ENCODE data around the gene RPH3AL. TPM values are rescaled to one million over a fixed set of nuclear protein-coding genes. Genes with fewer than 3 reads are reported as not detected.

RPH3AL gene
- total RNA-seq, 4 donors from 2014 or later: 13.0 to 49.2 (median 26.9) TPM

DNA sequence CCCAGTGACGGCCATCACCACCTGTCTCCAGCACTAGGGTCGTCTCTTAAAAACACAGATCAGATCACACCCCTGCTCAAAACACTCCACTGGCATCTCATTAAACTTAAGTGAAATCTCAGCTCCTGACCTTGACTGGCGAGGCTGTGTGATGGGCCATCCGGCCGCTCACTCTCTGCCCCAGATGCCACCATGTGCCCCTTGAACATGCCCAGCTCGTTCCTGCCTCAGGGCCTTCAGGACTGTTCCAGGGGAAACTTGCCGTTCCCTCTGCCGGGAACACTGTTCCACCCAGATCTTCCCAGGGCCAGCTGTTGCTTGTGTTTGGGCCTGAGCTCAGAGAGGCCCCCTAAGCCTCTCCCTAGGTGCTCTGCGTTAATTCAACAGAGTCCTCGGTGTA lies 39.4 kb downstream of the RPH3AL start:
- TF ChIP-seq, protein P1, sequence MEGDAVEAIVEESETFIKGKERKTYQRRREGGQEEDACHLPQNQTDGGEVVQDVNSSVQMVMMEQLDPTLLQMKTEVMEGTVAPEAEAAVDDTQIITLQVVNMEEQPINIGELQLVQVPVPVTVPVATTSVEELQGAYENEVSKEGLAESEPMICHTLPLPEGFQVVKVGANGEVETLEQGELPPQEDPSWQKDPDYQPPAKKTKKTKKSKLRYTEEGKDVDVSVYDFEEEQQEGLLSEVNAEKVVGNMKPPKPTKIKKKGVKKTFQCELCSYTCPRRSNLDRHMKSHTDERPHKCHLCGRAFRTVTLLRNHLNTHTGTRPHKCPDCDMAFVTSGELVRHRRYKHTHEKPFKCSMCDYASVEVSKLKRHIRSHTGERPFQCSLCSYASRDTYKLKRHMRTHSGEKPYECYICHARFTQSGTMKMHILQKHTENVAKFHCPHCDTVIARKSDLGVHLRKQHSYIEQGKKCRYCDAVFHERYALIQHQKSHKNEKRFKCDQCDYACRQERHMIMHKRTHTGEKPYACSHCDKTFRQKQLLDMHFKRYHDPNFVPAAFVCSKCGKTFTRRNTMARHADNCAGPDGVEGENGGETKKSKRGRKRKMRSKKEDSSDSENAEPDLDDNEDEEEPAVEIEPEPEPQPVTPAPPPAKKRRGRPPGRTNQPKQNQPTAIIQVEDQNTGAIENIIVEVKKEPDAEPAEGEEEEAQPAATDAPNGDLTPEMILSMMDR (IDR thresholded peaks at IDR 0.05; ENCODE audit: low read depth): no peak

DNA sequence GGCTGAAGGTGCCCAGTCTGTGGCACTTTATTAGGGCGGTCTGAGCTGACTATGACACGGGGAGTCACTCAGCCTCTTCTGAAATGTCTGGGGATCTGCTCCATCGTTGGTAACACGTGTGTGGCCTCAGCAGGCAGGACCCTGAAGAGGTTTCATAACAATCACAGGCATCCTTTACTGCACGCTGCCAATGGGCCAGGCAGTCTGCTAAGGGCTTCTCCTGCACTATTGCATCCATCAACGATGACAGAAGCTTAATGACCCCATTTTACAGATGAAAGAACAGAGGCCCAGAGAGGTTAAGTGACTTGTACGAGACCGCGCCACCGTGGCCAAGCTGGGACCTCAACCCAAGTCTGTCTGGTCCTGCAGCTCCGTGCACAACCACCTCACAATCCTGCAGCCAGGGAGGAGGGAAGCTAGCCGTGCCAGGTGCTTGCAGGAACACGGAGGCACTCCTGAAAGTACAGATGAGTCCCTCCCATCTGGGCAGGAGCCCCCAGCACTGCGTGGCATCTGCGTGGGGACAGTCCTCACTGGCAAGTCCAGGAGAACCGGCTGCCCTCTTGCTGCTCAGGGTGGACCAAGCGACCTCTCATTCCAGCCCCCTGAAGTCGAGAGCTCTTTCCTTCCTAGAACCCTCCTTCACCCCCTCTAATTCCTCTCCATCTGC lies 40.0 kb downstream of the RPH3AL start:
- TF ChIP-seq, protein P1 (IDR thresholded peaks at IDR 0.05; ENCODE audit: low read depth): no peak

DNA sequence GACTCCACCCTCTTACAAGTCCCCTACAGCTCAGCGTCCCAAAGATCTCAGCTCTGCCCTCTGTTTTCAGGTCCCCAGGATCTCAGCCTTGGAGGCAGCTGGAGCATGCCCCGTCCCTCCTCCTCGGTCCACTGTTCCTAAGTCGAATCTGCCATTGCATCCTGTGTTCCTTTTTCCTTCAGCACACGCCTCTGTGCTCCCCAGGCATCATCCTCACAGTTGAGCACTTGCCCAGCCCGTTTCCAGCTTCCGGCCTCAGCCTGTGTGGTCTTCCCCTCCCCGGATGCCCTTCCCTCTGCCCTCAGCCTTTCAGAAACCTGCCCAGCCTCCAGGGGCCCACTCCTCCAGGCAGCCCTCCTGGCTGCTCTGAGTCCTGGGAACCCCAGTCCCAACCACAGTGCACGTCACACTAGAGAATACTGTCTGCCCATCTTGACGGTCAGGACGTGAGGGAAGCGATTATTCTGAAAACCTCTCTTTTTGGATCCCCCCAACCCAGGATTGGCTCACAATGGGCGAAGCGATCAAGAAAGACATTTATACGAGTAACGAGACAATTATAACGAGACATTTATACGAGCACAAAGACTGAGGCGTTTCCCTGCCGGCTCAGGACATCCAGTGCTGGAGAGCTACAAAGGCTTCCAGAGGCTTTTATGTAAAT lies 41.4 kb downstream of the RPH3AL start:
- TF ChIP-seq, protein P1 (IDR thresholded peaks at IDR 0.05; ENCODE audit: low read depth): no peak

DNA sequence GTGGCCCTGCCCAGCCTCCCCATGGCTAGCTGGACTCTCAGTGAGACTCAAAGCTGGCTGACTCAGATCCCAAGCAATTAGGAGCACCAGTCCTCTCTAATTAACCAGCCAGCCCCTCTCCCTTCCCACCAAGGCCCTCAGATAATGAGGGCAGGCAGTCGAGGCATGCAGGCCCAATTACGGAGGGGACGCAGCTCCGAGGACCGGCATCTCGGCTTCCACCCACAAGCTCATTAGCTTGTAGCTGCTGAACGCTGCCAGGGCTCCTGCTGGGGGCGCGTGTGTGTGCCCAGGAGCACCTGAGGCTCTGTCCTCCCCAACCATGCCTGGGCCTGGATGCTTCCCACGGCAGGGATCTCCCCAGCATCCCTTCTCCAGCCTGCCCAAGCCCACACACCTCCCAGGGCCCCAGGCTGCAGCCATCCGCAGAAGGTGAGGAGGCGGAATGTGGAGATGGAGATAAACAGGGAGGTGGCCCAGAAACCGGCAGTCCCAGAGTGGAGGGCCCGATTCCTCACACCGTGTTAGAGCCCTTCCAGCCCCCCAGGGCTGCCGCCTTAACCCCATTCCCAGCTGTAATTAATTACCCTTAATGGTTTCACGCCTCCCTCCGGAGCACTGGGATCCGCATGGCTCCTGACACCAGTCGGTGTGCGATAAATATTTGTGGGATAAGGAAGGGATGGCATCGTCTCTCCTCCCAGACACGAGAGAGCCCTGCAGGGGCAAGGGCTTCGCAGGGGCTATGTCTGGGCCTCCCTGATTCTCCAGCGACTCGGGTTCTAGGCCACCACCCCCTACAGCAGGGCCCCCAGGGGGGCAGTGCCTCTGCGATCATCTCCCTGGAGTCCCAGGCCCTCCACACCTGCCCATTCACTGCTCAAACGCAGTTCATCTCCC lies 42.2 kb downstream of the RPH3AL start:
- TF ChIP-seq, protein P1 (IDR thresholded peaks at IDR 0.05; ENCODE audit: low read depth): no peak

DNA sequence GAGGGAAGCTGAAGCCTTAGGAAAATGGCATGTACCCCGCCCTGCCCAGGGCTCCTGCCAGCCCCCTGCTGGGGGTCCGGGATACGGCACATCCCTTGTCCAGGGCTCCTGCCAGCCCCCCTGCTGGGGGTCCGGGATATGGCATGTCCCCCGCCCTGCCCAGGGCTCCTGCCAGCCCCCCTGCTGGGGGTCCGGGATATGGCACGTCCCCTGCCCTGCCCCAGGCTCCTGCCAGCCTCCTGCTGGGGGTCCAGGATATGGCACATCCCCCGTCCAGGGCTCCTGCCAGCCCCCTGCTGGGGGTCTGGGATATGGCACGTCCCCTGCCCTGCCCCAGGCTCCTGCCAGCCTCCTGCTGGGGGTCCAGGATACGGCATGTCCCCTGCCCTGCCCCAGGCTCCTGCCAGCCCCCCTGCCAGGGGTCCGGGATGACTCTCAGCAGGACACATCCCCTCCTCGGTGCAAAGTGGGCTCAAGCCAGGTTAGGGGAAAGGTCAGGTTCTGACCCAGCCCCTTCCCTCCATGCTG lies 43.2 kb downstream of the RPH3AL start:
- TF ChIP-seq, protein P1 (IDR thresholded peaks at IDR 0.05; ENCODE audit: low read depth): no peak

DNA sequence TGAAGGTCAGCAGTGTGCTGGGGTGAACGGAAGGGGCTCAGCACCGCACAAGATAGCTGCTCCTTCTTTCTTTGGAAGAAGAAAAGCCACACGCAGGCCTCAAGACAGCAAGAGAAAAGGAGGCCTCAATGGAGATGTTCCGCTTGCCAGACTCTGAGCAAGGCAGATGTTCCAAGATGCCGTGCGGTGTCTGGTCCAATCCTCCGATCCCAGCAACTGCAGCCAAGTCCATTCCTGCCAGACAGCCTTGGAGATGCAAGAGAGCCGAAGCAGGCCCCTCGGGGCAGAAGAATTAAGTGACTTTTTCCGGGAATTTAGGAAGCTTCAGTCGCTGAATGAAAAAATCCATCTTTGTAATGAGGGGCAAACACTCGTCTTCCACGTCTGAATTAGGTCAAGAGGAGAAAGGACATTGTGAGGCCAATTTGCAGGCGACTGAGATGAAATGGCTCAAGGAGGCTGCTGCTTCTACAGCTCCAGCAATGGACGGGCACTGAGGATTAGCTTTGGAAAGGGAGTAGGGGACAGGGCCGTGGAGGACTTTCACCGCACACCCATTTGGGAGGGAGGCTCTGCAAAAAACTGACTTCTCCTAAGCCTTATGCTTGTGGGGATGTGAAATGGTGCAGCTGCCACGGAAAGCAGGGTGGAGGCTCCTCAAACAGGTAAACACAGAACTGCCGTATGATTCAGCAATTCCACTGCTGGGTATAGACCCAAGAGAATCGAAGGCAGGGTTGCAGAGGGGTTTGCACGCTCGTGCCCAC lies 44.7 kb downstream of the RPH3AL start:
- TF ChIP-seq, protein P1 (IDR thresholded peaks at IDR 0.05; ENCODE audit: low read depth): no peak
